PC-3 (cell line): ENCODE results near the gene TRIM56.

Source experiments
- CTCF ChIP-seq: fragments of 300-600 bp; sonication (generic); conservative IDR thresholded peaks from 2 replicates; pipeline ENCODE4 v1.5.1; 2017; ENCODE audit warnings: antibody characterized with exemption, low read depth, mild to moderate bottlenecking, low read length
- EZH2 ChIP-seq: fragments of 300-600 bp; sonication (generic); IDR thresholded peaks from one replicate; pipeline ENCODE4 v1.6.1; 2017; ENCODE audit warnings: antibody characterized with exemption, mild to moderate bottlenecking, low read length; ENCODE audit not compliant: unreplicated experiment
- EZH2phosphoT487 ChIP-seq: fragments of 300-600 bp; sonication (generic); IDR thresholded peaks from 2 replicates; pipeline ENCODE4 v1.6.1; 2018; ENCODE audit warnings: mild to moderate bottlenecking, antibody characterized with exemption, low read length, borderline replicate concordance

GRCh38 chr7:101075646-101076045 lies 9.6 kb upstream of the TRIM56 start:
- TF ChIP-seq CTCF, result no peak
- no peak for TF ChIP-seq EZH2
- TF ChIP-seq EZH2phosphoT487, result no peak
